Measurements from ENCODE around the gene MPL. TPM values are rescaled to one million over a fixed set of nuclear protein-coding genes. Genes with fewer than 3 reads are reported as not detected.

The MPL gene
- total and polyA plus RNA-seq, 2 experiments from 2014 or later = 0.16 TPM; not detected in 1

- Histone ChIP-seq H3K27ac (no peak overlapping the region), H3K4me3 (no peak overlapping the region), H3K36me3 (replicated peaks; ENCODE audit: insufficient read depth, low read depth) (no peaks in the 10 kb centered on the region), H2AFZ (no peak overlapping the region), H3K9me3 (ENCODE audit: low read depth) (no peaks in the 10 kb centered on the region), H3K9me2 (replicated peaks; ENCODE audit: insufficient read depth) (no peaks in the 10 kb centered on the region), H3K4me2 (no peak overlapping the region), H4K20me1 (ENCODE audit: insufficient read depth, poor library complexity, severe bottlenecking) (no peaks in the 10 kb centered on the region), H3K4me1 (ENCODE audit: insufficient read depth) (no peaks in the 10 kb centered on the region), H3K79me2 (no peaks in the 10 kb centered on the region), H3K27me3 (no peaks in the 10 kb centered on the region)
- WGBS (ENCODE audit: low lambda C conversion rate, missing lambda C conversion rate) = 100% methylated on average over 1 of the region's 1 CpG
- TF ChIP-seq EZH2phosphoT487 (IDR thresholded peaks at IDR 0.05; ENCODE audit: low read depth, severe bottlenecking, unreplicated experiment) (no peak), CTCF (IDR thresholded peaks at IDR 0.05; ENCODE audit: poor library complexity) (no peak), EZH2 (IDR thresholded peaks at IDR 0.05; ENCODE audit: borderline replicate concordance) (no peak)
- no peak for DNase-seq (ENCODE audit: low spot score)
Measured at GRCh38 chr1:43327549-43328292, 9.9 kb upstream of the MPL start.

- Histone ChIP-seq H3K9me3 (ENCODE audit: low read depth) (no peaks in the 10 kb centered on the region), H3K27ac (peak overlapping the region; percentile 34), H3K4me1 (ENCODE audit: insufficient read depth) (no peaks in the 10 kb centered on the region), H3K79me2 (no peaks in the 10 kb centered on the region), H3K4me2 (no peak overlapping the region), H3K36me3 (replicated peaks; ENCODE audit: insufficient read depth, low read depth) (no peaks in the 10 kb centered on the region), H3K4me3 (no peak overlapping the region), H4K20me1 (ENCODE audit: insufficient read depth, poor library complexity, severe bottlenecking) (no peaks in the 10 kb centered on the region), H2AFZ (no peak overlapping the region), H3K9me2 (replicated peaks; ENCODE audit: insufficient read depth) (no peaks in the 10 kb centered on the region), H3K27me3 (no peaks in the 10 kb centered on the region)
- 59% methylated on average over 6 of the region's 6 CpGs for WGBS (ENCODE audit: low lambda C conversion rate, missing lambda C conversion rate)
- DNase-seq (ENCODE audit: low spot score) = peak; percentile 57
- TF ChIP-seq EZH2phosphoT487 (IDR thresholded peaks at IDR 0.05; ENCODE audit: low read depth, severe bottlenecking, unreplicated experiment) = no peak
- no peak for TF ChIP-seq EZH2 (IDR thresholded peaks at IDR 0.05; ENCODE audit: borderline replicate concordance)
- TF ChIP-seq CTCF (IDR thresholded peaks at IDR 0.05; ENCODE audit: poor library complexity) = no peak
Measured at GRCh38 chr1:43329995-43330751, 7.4 kb upstream of the MPL start.

- no peaks in the 10 kb centered on the region for H3K9me3 ChIP-seq (ENCODE audit: low read depth)
- no peak overlapping the region for H3K4me2 ChIP-seq
- no peak overlapping the region for H2AFZ ChIP-seq
- TF ChIP-seq CTCF (IDR thresholded peaks at IDR 0.05; ENCODE audit: poor library complexity) (no peak), EZH2phosphoT487 (IDR thresholded peaks at IDR 0.05; ENCODE audit: low read depth, severe bottlenecking, unreplicated experiment) (no peak), EZH2 (IDR thresholded peaks at IDR 0.05; ENCODE audit: borderline replicate concordance) (no peak)
- H3K9me2 ChIP-seq (replicated peaks; ENCODE audit: insufficient read depth) = no peaks in the 10 kb centered on the region
- no peaks in the 10 kb centered on the region for H4K20me1 ChIP-seq (ENCODE audit: insufficient read depth, poor library complexity, severe bottlenecking)
- no peak overlapping the region for H3K4me3 ChIP-seq
- no peaks in the 10 kb centered on the region for H3K4me1 ChIP-seq (ENCODE audit: insufficient read depth)
- no peak overlapping the region for H3K27ac ChIP-seq
- no peaks in the 10 kb centered on the region for H3K36me3 ChIP-seq (replicated peaks; ENCODE audit: insufficient read depth, low read depth)
- H3K79me2 ChIP-seq = no peaks in the 10 kb centered on the region
- 95% methylated on average over 5 of the region's 5 CpGs for WGBS (ENCODE audit: low lambda C conversion rate, missing lambda C conversion rate)
- DNase-seq (ENCODE audit: low spot score) = no peak
- no peaks in the 10 kb centered on the region for H3K27me3 ChIP-seq
Measured at GRCh38 chr1:43331688-43332087, 5.9 kb upstream of the MPL start.

Data from hepatocyte (in vitro differentiated cells).